Measurements from ENCODE around the gene AGXT2. TPM values are rescaled to one million over a fixed set of nuclear protein-coding genes. Genes with fewer than 3 reads are reported as not detected.
"Not testable (repeated sequence)": the region's sequence is repeated elsewhere in the genome, so short reads cannot be mapped to it uniquely, and the experiment has no call there.

The AGXT2 gene
- total RNA-seq, 1 experiment from 2014 or later, result not detected

GRCh38 chr5:35059251-35059650, 11.5 kb upstream of the AGXT2 start:
- DNase-seq (ENCODE audit: low spot score), result no peak

GRCh38 chr5:35058374-35058788, 10.6 kb upstream of the AGXT2 start:
- DNase-seq (ENCODE audit: low spot score), result no peak
- in situ Hi-C loops (cut with HindIII; ENCODE audit: low sequenced_read_pairs), result no loop called here

More at GRCh38 chr5:35059251-35059650, 11.5 kb upstream of the AGXT2 start:
- in situ Hi-C loops (cut with HindIII; ENCODE audit: low sequenced_read_pairs), result no loop called here

- DNase-seq (ENCODE audit: low spot score), result no peak
- in situ Hi-C loops (cut with HindIII; ENCODE audit: low sequenced_read_pairs), result no loop called here
These were observed 8.9 kb upstream of the AGXT2 start for GRCh38 chr5:35056686-35057085.

GRCh38 chr5:35052838-35053237, 5.1 kb upstream of the AGXT2 start:
- DNase-seq (ENCODE audit: low spot score), result no peak
- in situ Hi-C loops (cut with HindIII; ENCODE audit: low sequenced_read_pairs), result no loop called here

- no peak for DNase-seq (ENCODE audit: low spot score)
- in situ Hi-C loops (cut with HindIII; ENCODE audit: low sequenced_read_pairs), result no loop called here
These were observed 2.9 kb upstream of the AGXT2 start for GRCh38 chr5:35050541-35051126.

- DNase-seq (ENCODE audit: low spot score), result no peak
- in situ Hi-C loops (cut with HindIII; ENCODE audit: low sequenced_read_pairs), result no loop called here
These were observed 1.2 kb upstream of the AGXT2 start for GRCh38 chr5:35048910-35049309.

GRCh38 chr5:35046774-35047173, 975 bp downstream of the AGXT2 start:
- no peak for DNase-seq (ENCODE audit: low spot score)

GRCh38 chr5:35045280-35045679, 2.5 kb downstream of the AGXT2 start:
- in situ Hi-C loops (cut with HindIII; ENCODE audit: low sequenced_read_pairs), result no loop called here

More at GRCh38 chr5:35046774-35047173, 975 bp downstream of the AGXT2 start:
- in situ Hi-C loops (cut with HindIII; ENCODE audit: low sequenced_read_pairs), result no loop called here

GRCh38 chr5:35044649-35045048, 3.1 kb downstream of the AGXT2 start:
- in situ Hi-C loops (cut with HindIII; ENCODE audit: low sequenced_read_pairs), result no loop called here
- no peak for DNase-seq (ENCODE audit: low spot score)

More at GRCh38 chr5:35045280-35045679, 2.5 kb downstream of the AGXT2 start:
- no peak for DNase-seq (ENCODE audit: low spot score)

- no peak for DNase-seq (ENCODE audit: low spot score)
- in situ Hi-C loops (cut with HindIII; ENCODE audit: low sequenced_read_pairs), result no loop called here
These were observed 5.0 kb downstream of the AGXT2 start for GRCh38 chr5:35042781-35043180.

- in situ Hi-C loops (cut with HindIII; ENCODE audit: low sequenced_read_pairs), result no loop called here
These were observed 6.5 kb downstream of the AGXT2 start for GRCh38 chr5:35041261-35041660.

GRCh38 chr5:35038891-35039290, 8.9 kb downstream of the AGXT2 start:
- in situ Hi-C loops (cut with HindIII; ENCODE audit: low sequenced_read_pairs), result no loop called here
- peak; percentile 7 for DNase-seq (ENCODE audit: low spot score)

More at GRCh38 chr5:35041261-35041660, 6.5 kb downstream of the AGXT2 start:
- no peak for DNase-seq (ENCODE audit: low spot score)

GRCh38 chr5:35036536-35036935, 11.2 kb downstream of the AGXT2 start:
- no peak for DNase-seq (ENCODE audit: low spot score)
- in situ Hi-C loops (cut with HindIII; ENCODE audit: low sequenced_read_pairs), result no loop called here

GRCh38 chr5:35035929-35036328, 11.8 kb downstream of the AGXT2 start:
- DNase-seq (ENCODE audit: low spot score); in situ Hi-C loops (cut with HindIII; ENCODE audit: low sequenced_read_pairs): not testable (repeated sequence)

- in situ Hi-C loops (cut with HindIII; ENCODE audit: low sequenced_read_pairs), result no loop called here
These were observed 12.5 kb downstream of the AGXT2 start for GRCh38 chr5:35035271-35035670.

GRCh38 chr5:35032356-35032755, 15.4 kb downstream of the AGXT2 start:
- in situ Hi-C loops (cut with HindIII; ENCODE audit: low sequenced_read_pairs), result no loop called here
- DNase-seq (ENCODE audit: low spot score), result no peak

More at GRCh38 chr5:35035271-35035670, 12.5 kb downstream of the AGXT2 start:
- no peak for DNase-seq (ENCODE audit: low spot score)

- no peak for DNase-seq (ENCODE audit: low spot score)
- in situ Hi-C loops (cut with HindIII; ENCODE audit: low sequenced_read_pairs), result no loop called here
These were observed 16.5 kb downstream of the AGXT2 start for GRCh38 chr5:35031276-35031675.

- in situ Hi-C loops (cut with HindIII; ENCODE audit: low sequenced_read_pairs), result no loop called here
These were observed 17.2 kb downstream of the AGXT2 start for GRCh38 chr5:35030426-35031100.

GRCh38 chr5:35029333-35029732, 18.4 kb downstream of the AGXT2 start:
- in situ Hi-C loops (cut with HindIII; ENCODE audit: low sequenced_read_pairs), result no loop called here
- DNase-seq (ENCODE audit: low spot score), result no peak

More at GRCh38 chr5:35030426-35031100, 17.2 kb downstream of the AGXT2 start:
- DNase-seq (ENCODE audit: low spot score), result no peak

GRCh38 chr5:35026941-35027340, 20.8 kb downstream of the AGXT2 start:
- no peak for DNase-seq (ENCODE audit: low spot score)
- in situ Hi-C loops (cut with HindIII; ENCODE audit: low sequenced_read_pairs), result no loop called here

Measured in G401 (cell line).